Esophagus muscularis mucosa (tissue), 3 donors: ENCODE results near the gene FGFBP2.

Experiments
- CTCF ChIP-seq, 3 experiments: fragments of 200-600 bp in 2 of 3; fragments of 450-650 bp in 1 of 3; sonication (generic) in 2 of 3; IDR thresholded peaks; one replicate each; pipeline ENCODE4 v1.5.1; 2017 to 2019; ENCODE audit warnings: antibody characterized with exemption in 3 of 3, mild to moderate bottlenecking in 2 of 3, moderate library complexity in 1 of 3
- POLR2A ChIP-seq: fragments of 450-650 bp; IDR thresholded peaks from one replicate; pipeline ENCODE4 v1.6.1; 2017; ENCODE audit warnings: antibody characterized with exemption, moderate library complexity, mild to moderate bottlenecking, low read depth

GRCh38 chr4:15956179-15956850 is 6.7 kb downstream of the FGFBP2 start:
- TF ChIP-seq CTCF (IDR thresholded peaks at IDR 0.05): peak; percentile 88 to 92 (median 89)
- TF ChIP-seq POLR2A: no peak
